ENCODE measurements around the gene TSPAN17. TPM values are rescaled to one million over a fixed set of nuclear protein-coding genes. Genes with fewer than 3 reads are reported as not detected.
"Not testable (repeated sequence)": the region's sequence is repeated elsewhere in the genome, so short reads cannot be mapped to it uniquely, and the experiment has no call there.

TSPAN17 gene
- polyA plus RNA-seq, 4 donors, result 20.7 to 35.2 (median 24.2) TPM

DNA sequence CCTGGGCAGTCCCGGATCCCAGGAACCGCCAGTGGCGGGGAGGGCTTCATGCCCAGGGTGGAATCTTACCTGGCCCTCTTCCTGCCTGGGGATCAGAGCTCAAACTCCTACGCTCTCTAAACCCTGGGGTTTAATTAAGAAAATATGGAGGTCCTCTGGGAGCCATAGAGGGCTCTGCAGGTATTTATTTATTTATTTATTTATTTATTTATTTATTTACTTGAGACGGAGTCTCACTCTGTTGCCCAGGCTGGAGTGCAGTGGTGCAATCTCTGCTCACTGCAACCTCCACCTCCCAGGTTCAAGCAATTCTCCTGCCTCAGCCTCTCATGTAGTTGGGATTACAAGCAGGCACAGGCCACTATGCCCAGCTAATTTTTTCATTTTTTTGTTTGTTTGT, 52.2 kb downstream of the TSPAN17 start:
- H3K27me3 ChIP-seq (ENCODE audit: control insufficient read depth in 3 of 3, insufficient read depth in 3 of 3, low read length in 3 of 3), result peaks cover 0 to 22% (median 16%) of the 10 kb centered on the region in 3 donors
- not testable (repeated sequence) for DNase-seq; H3K27ac ChIP-seq (ENCODE audit: low read depth in 1 of 3, low read length in 2 of 3); H3K36me3 ChIP-seq (ENCODE audit: control insufficient read depth in 3 of 3, insufficient read depth in 2 of 3, low read depth in 1 of 3, low read length in 3 of 3); H3K4me1 ChIP-seq (ENCODE audit: control insufficient read depth in 3 of 3, insufficient read depth in 2 of 3, low read depth in 1 of 3, low read length in 2 of 3); H3K9me3 ChIP-seq (ENCODE audit: control insufficient read depth in 2 of 2, insufficient read depth in 1 of 2, low read depth in 1 of 2, low read length in 1 of 2); FAIRE-seq; H3K4me3 ChIP-seq (ENCODE audit: low read depth in 1 of 3, low read length in 3 of 3)
- 88 to 92% (median 90%) methylated on average over 4 to 5 of the region's 5 CpGs for WGBS, 3 donors

DNA sequence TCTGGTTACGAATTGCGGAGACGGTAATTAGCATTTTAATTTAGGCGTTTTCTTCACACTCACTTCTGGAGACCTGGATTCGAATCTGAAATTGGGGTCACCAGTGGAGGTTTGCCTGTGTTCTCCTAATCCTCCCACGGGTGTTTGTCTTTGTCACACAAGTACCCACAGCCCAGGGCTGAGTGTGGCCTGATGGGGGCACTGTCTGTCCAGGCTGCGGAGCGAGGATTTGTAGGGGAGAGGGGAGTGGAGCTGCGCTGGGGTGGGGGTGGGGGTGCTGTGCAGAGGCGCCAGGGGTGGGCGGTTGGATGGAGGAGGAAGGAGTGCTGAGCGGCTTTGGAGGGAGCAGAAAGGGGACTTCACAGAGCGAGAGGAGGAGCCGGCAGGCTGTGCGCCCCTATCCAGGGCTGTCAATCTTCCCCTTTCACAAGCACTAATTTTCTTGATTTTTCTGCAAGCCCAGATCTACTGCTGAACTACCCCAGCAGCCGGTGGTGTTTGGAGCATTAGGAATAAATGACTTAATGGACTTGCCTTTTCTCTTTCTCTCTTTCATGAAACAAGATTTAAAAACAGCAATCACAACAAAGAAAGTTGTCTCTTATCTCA, 53.1 kb downstream of the TSPAN17 start:
- peaks cover 0 to 18% (median 16%) of the 10 kb centered on the region in 3 donors for H3K27me3 ChIP-seq (ENCODE audit: control insufficient read depth in 3 of 3, insufficient read depth in 3 of 3, low read length in 3 of 3)
- no peak for DNase-seq

DNA sequence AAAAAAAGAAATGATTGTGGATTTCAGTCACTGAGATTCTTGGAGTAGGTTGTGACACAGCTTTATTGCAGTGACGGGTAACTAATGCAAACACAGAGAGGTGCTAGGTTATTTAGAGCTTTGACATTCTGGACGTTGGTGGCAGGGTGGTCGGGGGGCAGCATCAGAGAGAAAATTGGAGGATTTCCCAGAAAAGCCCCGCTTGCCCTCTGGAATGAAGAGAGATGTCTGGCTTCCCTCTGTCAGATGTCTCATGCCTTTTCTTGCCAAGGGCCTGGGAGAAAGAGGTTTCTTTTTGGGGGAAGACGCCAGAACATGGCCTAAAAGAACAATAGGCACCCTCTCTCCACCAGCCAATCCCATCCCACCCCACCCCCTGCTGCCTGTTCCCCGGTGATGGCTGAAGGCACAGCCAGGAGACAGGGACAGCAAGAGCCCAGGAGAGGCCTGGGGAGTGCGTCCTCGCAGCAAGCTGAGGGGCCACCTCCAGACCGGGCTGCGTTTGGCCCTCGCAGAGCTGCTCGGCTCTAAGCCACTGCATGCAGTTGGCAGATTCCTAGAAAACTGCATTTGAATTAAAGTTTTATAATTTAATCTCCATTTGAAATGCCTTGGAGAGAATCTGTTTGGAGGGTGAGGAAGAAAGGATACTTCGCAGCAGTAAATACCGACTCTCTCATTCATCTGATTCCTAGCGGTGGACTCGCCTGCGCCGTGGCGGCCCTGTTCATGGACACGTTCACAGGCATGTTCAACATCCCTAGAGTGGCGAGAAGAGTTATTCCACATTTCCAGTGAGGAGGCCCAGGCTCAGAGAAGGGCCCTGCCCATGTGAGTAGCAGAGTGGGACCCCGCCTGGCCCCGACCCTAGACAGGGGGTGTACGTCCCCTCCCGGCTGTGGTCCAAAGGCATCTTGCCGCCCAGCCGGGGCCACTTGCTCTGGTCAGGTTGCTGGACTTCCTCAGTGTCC, 55.7 kb downstream of the TSPAN17 start:
- Histone ChIP-seq H3K36me3 (ENCODE audit: control insufficient read depth in 3 of 3, insufficient read depth in 2 of 3, low read depth in 1 of 3, low read length in 3 of 3) (no peaks in the 10 kb centered on the region), H3K4me1 (ENCODE audit: control insufficient read depth in 3 of 3, insufficient read depth in 2 of 3, low read depth in 1 of 3, low read length in 2 of 3) (no peaks in the 10 kb centered on the region), H3K27me3 (ENCODE audit: control insufficient read depth in 3 of 3, insufficient read depth in 3 of 3, low read length in 3 of 3) (peaks cover 0 to 9% (median 4%) of the 10 kb centered on the region in 3 donors), H3K9me3 (ENCODE audit: control insufficient read depth in 2 of 2, insufficient read depth in 1 of 2, low read depth in 1 of 2, low read length in 1 of 2) (no peaks in the 10 kb centered on the region), H3K27ac (ENCODE audit: low read depth in 1 of 3, low read length in 2 of 3) (no peak overlapping the region), H3K4me3 (ENCODE audit: low read depth in 1 of 3, low read length in 3 of 3) (no peak overlapping the region)
- WGBS, 3 donors, result 77 to 81% (median 77%) methylated on average over 27 of the region's 27 CpGs
- DNase-seq, result no peak
- no peak for FAIRE-seq

More for the DNA sequence above, 53.1 kb downstream of the TSPAN17 start:
- H3K4me3 ChIP-seq (ENCODE audit: low read depth in 1 of 3, low read length in 3 of 3), result no peak overlapping the region
- H3K4me1 ChIP-seq (ENCODE audit: control insufficient read depth in 3 of 3, insufficient read depth in 2 of 3, low read depth in 1 of 3, low read length in 2 of 3), result no peaks in the 10 kb centered on the region
- no peak for FAIRE-seq
- no peaks in the 10 kb centered on the region for H3K36me3 ChIP-seq (ENCODE audit: control insufficient read depth in 3 of 3, insufficient read depth in 2 of 3, low read depth in 1 of 3, low read length in 3 of 3)
- H3K9me3 ChIP-seq (ENCODE audit: control insufficient read depth in 2 of 2, insufficient read depth in 1 of 2, low read depth in 1 of 2, low read length in 1 of 2), result no peaks in the 10 kb centered on the region
- H3K27ac ChIP-seq (ENCODE audit: low read depth in 1 of 3, low read length in 2 of 3), result no peak overlapping the region
- 26 to 48% (median 28%) methylated on average over 16 of the region's 16 CpGs for WGBS, 3 donors

DNA sequence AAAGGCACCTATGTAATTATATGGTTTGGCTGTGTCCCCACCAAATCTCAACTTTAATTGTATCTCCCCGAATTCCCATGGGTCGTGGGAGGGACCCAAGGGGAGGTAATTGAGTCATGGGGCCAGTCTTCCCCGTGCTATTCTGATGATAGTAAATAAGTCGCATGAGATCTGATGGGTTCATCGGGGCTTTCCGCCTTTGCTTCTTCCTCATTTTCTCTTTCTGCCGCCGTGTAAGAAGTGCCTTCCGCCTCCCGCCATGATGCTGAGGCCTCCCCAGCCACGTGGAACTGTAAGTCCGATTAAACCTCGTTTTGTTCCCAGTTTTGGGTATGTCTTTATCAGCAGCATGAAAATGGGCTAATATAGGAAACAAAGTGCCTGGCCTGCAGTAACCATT, 56.6 kb downstream of the TSPAN17 start:
- DNase-seq (no peak), FAIRE-seq (no peak)
- Histone ChIP-seq H3K36me3 (ENCODE audit: control insufficient read depth in 3 of 3, insufficient read depth in 2 of 3, low read depth in 1 of 3, low read length in 3 of 3) (no peaks in the 10 kb centered on the region), H3K4me1 (ENCODE audit: control insufficient read depth in 3 of 3, insufficient read depth in 2 of 3, low read depth in 1 of 3, low read length in 2 of 3) (no peaks in the 10 kb centered on the region), H3K27me3 (ENCODE audit: control insufficient read depth in 3 of 3, insufficient read depth in 3 of 3, low read length in 3 of 3) (peaks cover 0 to 3% (median 2%) of the 10 kb centered on the region in 3 donors), H3K4me3 (ENCODE audit: low read depth in 1 of 3, low read length in 3 of 3) (no peak overlapping the region), H3K27ac (ENCODE audit: low read depth in 1 of 3, low read length in 2 of 3) (no peak overlapping the region), H3K9me3 (ENCODE audit: control insufficient read depth in 2 of 2, insufficient read depth in 1 of 2, low read depth in 1 of 2, low read length in 1 of 2) (no peaks in the 10 kb centered on the region)
- WGBS, 3 donors, result 78 to 84% (median 80%) methylated on average over 13 of the region's 13 CpGs

DNA sequence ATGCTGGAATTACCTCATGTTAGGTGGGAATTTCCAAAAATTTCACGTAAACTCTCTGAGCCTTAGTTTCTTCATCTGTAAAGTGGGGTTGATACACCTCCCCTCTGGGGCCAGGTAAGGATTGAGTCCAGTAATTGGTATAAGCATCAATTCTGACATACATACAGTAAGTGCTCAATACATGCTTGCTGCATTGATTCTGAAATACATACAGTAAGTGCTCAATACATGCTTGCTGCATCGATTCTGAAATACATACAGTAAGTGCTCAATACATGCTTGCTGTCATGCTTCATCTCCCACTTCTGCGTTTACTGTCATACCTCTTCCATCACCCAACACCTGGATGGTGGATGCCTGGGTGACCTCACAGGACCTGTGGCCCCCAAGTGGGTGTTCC, 57.1 kb downstream of the TSPAN17 start:
- Histone ChIP-seq H3K36me3 (ENCODE audit: control insufficient read depth in 3 of 3, insufficient read depth in 2 of 3, low read depth in 1 of 3, low read length in 3 of 3) (no peaks in the 10 kb centered on the region), H3K4me1 (ENCODE audit: control insufficient read depth in 3 of 3, insufficient read depth in 2 of 3, low read depth in 1 of 3, low read length in 2 of 3) (no peaks in the 10 kb centered on the region), H3K27ac (ENCODE audit: low read depth in 1 of 3, low read length in 2 of 3) (no peak overlapping the region), H3K9me3 (ENCODE audit: control insufficient read depth in 2 of 2, insufficient read depth in 1 of 2, low read depth in 1 of 2, low read length in 1 of 2) (no peaks in the 10 kb centered on the region), H3K27me3 (ENCODE audit: control insufficient read depth in 3 of 3, insufficient read depth in 3 of 3, low read length in 3 of 3) (no peaks in the 10 kb centered on the region), H3K4me3 (ENCODE audit: low read depth in 1 of 3, low read length in 3 of 3) (no peak overlapping the region)
- 76 to 86% (median 80%) methylated on average over 3 of the region's 3 CpGs for WGBS, 3 donors
- DNase-seq, result no peak
- no peak for FAIRE-seq

DNA sequence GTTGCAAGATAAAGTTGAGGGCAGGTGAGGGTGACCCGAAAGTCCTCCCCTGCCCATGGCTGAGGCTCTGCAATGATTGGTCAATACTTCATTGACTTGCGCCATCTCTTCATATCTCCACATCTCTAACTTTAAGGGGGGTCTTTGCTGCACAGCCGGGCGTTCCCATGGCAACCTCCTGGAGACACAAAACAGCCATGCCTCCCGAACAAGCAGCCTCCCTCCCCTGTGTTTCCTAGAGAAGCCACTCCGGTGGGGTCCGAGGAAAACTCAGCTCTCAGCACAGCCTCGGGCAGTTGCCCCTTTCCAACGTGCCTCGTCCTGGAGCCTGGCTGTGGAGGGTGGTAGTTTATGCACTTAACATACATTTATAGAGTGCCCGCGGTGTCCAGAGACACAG, 57.5 kb downstream of the TSPAN17 start:
- 56 to 68% (median 63%) methylated on average over 12 of the region's 12 CpGs for WGBS, 3 donors
- Histone ChIP-seq H3K9me3 (ENCODE audit: control insufficient read depth in 2 of 2, insufficient read depth in 1 of 2, low read depth in 1 of 2, low read length in 1 of 2) (no peaks in the 10 kb centered on the region), H3K36me3 (ENCODE audit: control insufficient read depth in 3 of 3, insufficient read depth in 2 of 3, low read depth in 1 of 3, low read length in 3 of 3) (no peaks in the 10 kb centered on the region), H3K27ac (ENCODE audit: low read depth in 1 of 3, low read length in 2 of 3) (no peak overlapping the region), H3K4me3 (ENCODE audit: low read depth in 1 of 3, low read length in 3 of 3) (no peak overlapping the region), H3K4me1 (ENCODE audit: control insufficient read depth in 3 of 3, insufficient read depth in 2 of 3, low read depth in 1 of 3, low read length in 2 of 3) (no peaks in the 10 kb centered on the region), H3K27me3 (ENCODE audit: control insufficient read depth in 3 of 3, insufficient read depth in 3 of 3, low read length in 3 of 3) (no peaks in the 10 kb centered on the region)
- DNase-seq, result no peak
- FAIRE-seq, result no peak

Other genes starting within 250 kb of the TSPAN17 start
- 100 to 1,000 TPM; 160 to 359 (median 263) TPM for gene CLTB, start 230.9 kb upstream of the TSPAN17 start, polyA plus RNA-seq
- gene FAF2, start 199.1 kb upstream of the TSPAN17 start, polyA plus RNA-seq, result 10 to 100 TPM in 3 of 4 donors, 1 to 10 TPM in 1; 6.8 to 48.9 (median 15.4) TPM
- 10 to 100 TPM; 13.5 to 56.9 (median 20.8) TPM for gene RNF44, start 110.1 kb upstream of the TSPAN17 start, polyA plus RNA-seq
- 100 to 1,000 TPM in 3 of 4 donors, 10 to 100 TPM in 1; 50.1 to 545 (median 420) TPM for gene CDHR2, start 98.1 kb upstream of the TSPAN17 start, polyA plus RNA-seq
- 1 to 10 TPM in 2 of 4 donors, under 1 TPM in 1, not detected in 1; 0.54 to 9.0 (median 1.6) TPM for gene GPRIN1, start 37.3 kb upstream of the TSPAN17 start, polyA plus RNA-seq
- gene SNCB, start 16.9 kb upstream of the TSPAN17 start, polyA plus RNA-seq, result under 1 TPM in 2 of 4 donors, not detected in 2; 0.16 to 0.73 TPM
- under 1 TPM in 1 of 4 donors, not detected in 3; 0.22 TPM for gene EIF4E1B, start 16.8 kb upstream of the TSPAN17 start, polyA plus RNA-seq
- under 1 TPM in 2 of 4 donors, not detected in 2; 0.15 to 0.63 TPM for gene UNC5A, start 163.1 kb downstream of the TSPAN17 start, polyA plus RNA-seq

Data from small intestine (tissue), 7 donors.